GM12875 (cell line): Measurements from ENCODE around the gene BLID.

Experiments
- H3K4me3 ChIP-seq: one replicate; pipeline ENCODE4 v1.5.1; 2011; ENCODE audit warnings: low read depth, low read length, control low read depth
- TF ChIP-seq, protein P1 (sequence below): IDR thresholded peaks from 2 replicates; pipeline ENCODE4 v1.5.1; 2011; ENCODE audit warnings: low read depth, mild to moderate bottlenecking, control low read depth, inconsistent platforms, low read length, moderate library complexity, borderline replicate concordance; ENCODE audit not compliant: insufficient read depth

BLID gene

DNA sequence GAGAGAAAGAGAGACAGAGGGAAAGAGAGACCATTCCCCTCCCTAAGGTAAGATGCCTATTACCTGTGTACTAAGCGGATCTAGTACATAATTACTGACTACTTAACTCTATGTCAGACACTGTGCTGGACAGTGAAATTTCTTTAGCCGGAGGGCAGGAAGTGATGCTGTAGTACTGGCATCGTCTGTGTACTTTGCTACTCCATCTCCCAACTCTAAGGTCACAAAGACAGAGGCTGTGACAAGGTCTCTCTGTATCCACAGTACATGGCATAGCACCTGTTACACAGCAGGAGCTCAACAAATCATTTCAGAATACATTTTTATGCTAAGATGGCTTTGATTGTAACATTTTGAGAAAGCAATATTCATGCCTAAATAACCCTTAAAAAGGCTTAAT is 9.0 kb downstream of the BLID start:
- TF ChIP-seq, protein P1, sequence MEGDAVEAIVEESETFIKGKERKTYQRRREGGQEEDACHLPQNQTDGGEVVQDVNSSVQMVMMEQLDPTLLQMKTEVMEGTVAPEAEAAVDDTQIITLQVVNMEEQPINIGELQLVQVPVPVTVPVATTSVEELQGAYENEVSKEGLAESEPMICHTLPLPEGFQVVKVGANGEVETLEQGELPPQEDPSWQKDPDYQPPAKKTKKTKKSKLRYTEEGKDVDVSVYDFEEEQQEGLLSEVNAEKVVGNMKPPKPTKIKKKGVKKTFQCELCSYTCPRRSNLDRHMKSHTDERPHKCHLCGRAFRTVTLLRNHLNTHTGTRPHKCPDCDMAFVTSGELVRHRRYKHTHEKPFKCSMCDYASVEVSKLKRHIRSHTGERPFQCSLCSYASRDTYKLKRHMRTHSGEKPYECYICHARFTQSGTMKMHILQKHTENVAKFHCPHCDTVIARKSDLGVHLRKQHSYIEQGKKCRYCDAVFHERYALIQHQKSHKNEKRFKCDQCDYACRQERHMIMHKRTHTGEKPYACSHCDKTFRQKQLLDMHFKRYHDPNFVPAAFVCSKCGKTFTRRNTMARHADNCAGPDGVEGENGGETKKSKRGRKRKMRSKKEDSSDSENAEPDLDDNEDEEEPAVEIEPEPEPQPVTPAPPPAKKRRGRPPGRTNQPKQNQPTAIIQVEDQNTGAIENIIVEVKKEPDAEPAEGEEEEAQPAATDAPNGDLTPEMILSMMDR, result no peak

DNA sequence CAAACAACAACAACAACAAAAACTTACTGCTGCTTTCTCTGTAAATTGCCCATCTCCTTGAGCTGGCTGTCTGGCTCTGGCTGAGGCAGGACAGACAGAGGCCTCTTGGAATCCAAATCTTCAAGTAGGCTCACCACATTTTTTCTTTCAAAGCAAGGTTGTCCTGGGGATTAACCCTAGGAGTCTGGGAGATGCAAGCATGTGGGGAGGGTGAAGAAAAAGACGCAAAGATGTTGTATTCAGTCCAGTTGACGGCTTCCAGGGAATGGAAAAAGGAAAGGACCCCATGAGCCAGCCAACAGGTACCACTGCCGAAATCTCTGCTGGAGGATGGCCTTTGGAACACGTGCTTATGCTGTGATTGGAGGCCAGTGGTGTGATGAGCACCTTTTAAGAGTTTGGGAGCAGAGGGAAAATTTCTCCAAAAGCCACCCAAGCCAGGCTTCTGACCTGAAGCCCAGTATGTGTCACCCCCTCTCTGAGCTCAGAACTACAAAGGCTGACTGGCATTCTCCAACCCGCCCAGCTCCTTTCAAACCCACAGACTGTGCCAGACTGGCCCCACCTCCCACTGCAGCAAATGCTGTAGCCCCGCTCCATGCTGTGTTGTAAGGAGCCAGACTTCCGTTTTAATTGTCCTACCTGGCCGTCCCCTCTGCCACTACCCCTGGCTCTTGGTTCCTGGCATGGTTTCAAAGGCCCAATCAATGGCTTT is 10.8 kb downstream of the BLID start:
- TF ChIP-seq, protein P1, result no peak
- no peak overlapping the region for H3K4me3 ChIP-seq

More for the DNA sequence above, 9.0 kb downstream of the BLID start:
- no peak overlapping the region for H3K4me3 ChIP-seq

DNA sequence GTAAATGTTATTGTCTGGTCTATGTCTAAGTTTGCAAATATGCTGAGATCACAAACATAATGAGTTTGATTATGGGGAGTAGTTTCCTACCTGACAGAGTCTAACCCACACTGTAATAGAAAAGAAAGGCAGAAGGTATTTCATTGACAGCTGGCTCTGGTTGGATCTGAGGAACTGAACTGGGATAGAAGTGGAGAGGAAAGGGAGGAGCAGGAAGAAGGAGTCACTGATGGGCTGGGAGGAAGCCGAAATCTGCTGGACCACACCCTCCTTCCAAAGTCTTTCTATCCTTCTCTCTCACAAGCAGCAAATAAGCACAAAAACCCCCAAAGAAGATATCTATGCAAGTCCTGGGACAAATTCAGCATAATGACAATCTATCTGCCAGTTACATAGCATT is 11.7 kb downstream of the BLID start:
- TF ChIP-seq, protein P1, result no peak

DNA sequence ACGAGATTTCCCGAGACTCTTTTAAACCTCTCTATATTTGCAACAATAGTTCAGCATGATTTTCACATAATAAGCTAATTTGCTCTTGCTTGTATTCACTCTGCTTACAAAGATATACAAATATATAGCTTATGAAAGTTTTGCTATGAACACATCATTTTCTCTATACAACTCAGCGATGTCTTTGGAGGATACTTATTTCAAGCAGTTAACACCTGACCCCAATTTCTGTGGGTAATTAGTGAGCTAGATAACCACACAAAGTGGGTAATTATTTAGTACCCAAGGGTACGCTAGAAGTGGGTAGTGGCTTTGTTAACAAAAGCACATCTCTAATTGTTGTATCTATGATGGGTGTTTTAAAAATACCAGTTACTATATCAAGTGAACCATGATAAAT is 12.3 kb downstream of the BLID start:
- TF ChIP-seq, protein P1, result no peak
- H3K4me3 ChIP-seq, result no peak overlapping the region

More for the DNA sequence above, 11.7 kb downstream of the BLID start:
- no peak overlapping the region for H3K4me3 ChIP-seq

DNA sequence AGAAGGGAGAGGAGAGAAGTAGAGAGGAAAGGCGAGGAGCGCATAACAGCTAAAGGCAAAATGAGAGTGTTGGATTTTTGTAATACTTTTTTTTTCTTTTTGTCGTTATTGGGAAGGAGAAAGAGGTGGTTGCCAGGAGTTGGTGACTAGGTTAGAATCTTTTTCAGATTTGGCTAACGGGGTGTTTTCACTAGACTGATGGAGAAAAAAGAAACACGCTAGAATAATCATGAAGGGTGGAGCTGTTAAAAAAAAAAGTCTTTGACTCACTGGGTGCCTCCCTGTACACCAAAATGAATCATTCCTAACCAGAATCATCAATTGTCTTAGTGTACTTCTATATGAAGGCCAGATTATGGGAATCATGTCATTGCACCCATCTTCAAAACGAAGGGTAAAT is 12.7 kb downstream of the BLID start:
- no peak overlapping the region for H3K4me3 ChIP-seq
- TF ChIP-seq, protein P1, result no peak

DNA sequence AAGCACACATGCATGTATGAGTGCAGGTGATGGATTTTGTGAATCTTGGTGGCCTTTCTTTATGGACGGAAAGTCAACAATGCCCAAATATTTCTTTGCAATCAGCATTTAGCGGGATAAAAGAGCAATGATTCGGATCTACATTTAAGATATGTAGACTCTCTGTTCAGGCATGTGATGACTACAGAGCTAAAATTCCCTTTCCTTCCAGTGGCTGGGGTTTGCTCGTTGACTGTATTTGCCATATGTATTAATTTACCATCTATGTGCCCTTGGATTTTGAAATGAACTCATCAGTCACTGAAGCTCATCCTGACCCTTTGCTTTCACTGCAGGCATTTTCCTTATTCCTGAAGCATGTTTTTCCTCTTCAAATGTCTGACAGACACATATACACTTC is 13.6 kb downstream of the BLID start:
- TF ChIP-seq, protein P1, result no peak
- H3K4me3 ChIP-seq, result no peak overlapping the region

DNA sequence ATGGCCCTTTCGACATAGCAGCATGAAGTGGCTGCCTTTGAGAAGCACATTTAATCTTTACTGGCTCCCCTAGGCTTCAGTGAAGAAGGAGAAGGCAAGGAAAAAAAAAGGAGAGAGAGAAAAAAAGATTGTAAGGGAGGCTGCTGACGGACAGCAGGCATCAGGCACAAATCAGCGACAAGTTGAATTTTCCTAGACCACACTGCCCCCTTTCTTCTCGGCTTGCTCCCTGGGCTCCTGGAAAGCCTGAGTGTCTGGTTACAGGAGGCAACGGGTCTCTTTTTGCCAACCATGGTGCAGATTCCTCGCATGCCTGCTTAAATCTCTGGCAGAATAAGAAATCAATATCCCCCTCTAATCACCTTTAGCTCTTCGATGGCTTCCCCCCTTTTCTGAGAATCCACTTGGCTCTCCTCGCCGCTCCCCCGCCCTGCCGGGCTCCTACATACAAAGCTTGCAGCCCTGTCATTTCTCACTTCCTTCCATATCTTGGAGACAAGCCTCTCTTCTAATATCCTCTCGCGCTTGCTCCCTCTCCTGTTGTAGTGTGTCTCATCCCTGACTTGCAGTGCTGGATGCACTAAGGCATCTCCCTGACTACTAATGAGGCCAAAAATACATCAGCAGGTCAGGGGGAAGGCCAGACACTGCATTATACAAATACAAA is 14.3 kb downstream of the BLID start:
- TF ChIP-seq, protein P1, result no peak
- H3K4me3 ChIP-seq, result no peak overlapping the region
